GM12878 (cell line): ENCODE results near the gene MYOZ1. TPM values are rescaled to one million over a fixed set of nuclear protein-coding genes. Genes with fewer than 3 reads are reported as not detected.

ENCODE experiments used
- ATAC-seq: fragments of 200-7000 bp; cut with Tn5 transposase; 3 replicates; pipeline ENCODE4 v1.9.1; 2020; ENCODE audit warnings: mild to moderate bottlenecking, moderate library complexity
- BruUV-seq: library from RNA; stranded (reverse); fragments of 400-500 nt; replicated peaks from 2 replicates; lab custom pipeline; 2021; lab: Mats Ljungman, UMichigan
- CTCF ChIA-PET: fragments of 300-600 bp; sonication (Branson Sonifier 250); formaldehyde crosslinking; extraction: SDS; loops from one replicate; lab custom pipeline; 2021; ENCODE audit warnings: inconsistent platforms; lab: Yijun Ruan, JAX
- POLR2A ChIA-PET: fragments of 350-600 bp; formaldehyde crosslinking; extraction: SDS; loops from one replicate; lab custom pipeline; 2021; ENCODE audit warnings: inconsistent platforms; lab: Charles Lee
- RAD21 ChIA-PET: fragments of 300-600 bp; sonication (Branson Sonifier 250); formaldehyde crosslinking; loops from one replicate; lab custom pipeline; 2023; ENCODE audit warnings: antibody characterized with exemption; ENCODE audit not compliant: unreplicated experiment; lab: Charles Lee
- SMC1A ChIA-PET: fragments of 300-600 bp; sonication (Branson Sonifier 250); formaldehyde crosslinking; loops from one replicate; lab custom pipeline; 2023; ENCODE audit not compliant: unreplicated experiment, uncharacterized antibody; lab: Charles Lee
- DNase-seq: peaks from one replicate; pipeline ENCODE4 v3.0.0-alpha.2; 2011; ENCODE audit warnings: low read depth, low spot score
- FAIRE-seq: peaks from 3 replicates; lab custom pipeline; 2011; peaks lifted over from hg19 to GRCh38; lab: Jason Lieb, UNC
- H2AFZ ChIP-seq: 2 replicates; pipeline ENCODE4 v1.6.0; 2011; ENCODE audit warnings: low read depth, low read length, control low read depth; ENCODE audit not compliant: control insufficient read depth
- H3K27ac ChIP-seq: 2 replicates; pipeline ENCODE4 v1.5.1; 2011; ENCODE audit warnings: control low read depth; ENCODE audit not compliant: control insufficient read depth, insufficient read depth
- H3K27me3 ChIP-seq, 2 experiments: replicated peaks in 1 of 2; 2 replicates each; pipeline versions ENCODE4 v1.6.0 to v1.6.1; 2011; ENCODE audit warnings: low read length in 1 of 2; ENCODE audit not compliant: control insufficient read depth in 2 of 2, insufficient read depth in 2 of 2
- H3K36me3 ChIP-seq, 2 experiments: 2 replicates each; pipeline ENCODE4 v1.5.1; 2011; ENCODE audit warnings: low read length in 1 of 2; ENCODE audit not compliant: control insufficient read depth in 2 of 2, insufficient read depth in 2 of 2
- H3K4me1 ChIP-seq: 2 replicates; pipeline ENCODE4 v1.6.1; 2011; ENCODE audit warnings: mild to moderate bottlenecking, low read length, moderate library complexity, mixed read lengths; ENCODE audit not compliant: control insufficient read depth, insufficient read depth
- H3K4me2 ChIP-seq: 2 replicates; pipeline ENCODE4 v1.6.0; 2011; ENCODE audit warnings: control low read depth; ENCODE audit not compliant: control insufficient read depth, insufficient read depth
- H3K4me3 ChIP-seq: fragments of 200-600 bp; sonication (generic); 2 replicates; pipeline ENCODE4 v1.5.1; 2016
- H3K79me2 ChIP-seq: 2 replicates; pipeline ENCODE4 v1.6.0; 2011; ENCODE audit warnings: low read length; ENCODE audit not compliant: control insufficient read depth, insufficient read depth
- H3K9ac ChIP-seq: 2 replicates; pipeline ENCODE4 v1.8.0; 2011; ENCODE audit warnings: low read length, control low read depth, mixed read lengths; ENCODE audit not compliant: control insufficient read depth, insufficient read depth
- H3K9me3 ChIP-seq: replicated peaks from 3 replicates; pipeline ENCODE4 v1.5.1; 2011; ENCODE audit warnings: mild to moderate bottlenecking, low read length; ENCODE audit not compliant: control insufficient read depth, insufficient read depth
- H4K20me1 ChIP-seq: 2 replicates; pipeline ENCODE4 v1.6.0; 2011; ENCODE audit not compliant: control insufficient read depth, insufficient read depth
- ATF7 ChIP-seq: fragments of 450-650 bp; IDR thresholded peaks from 2 replicates; pipeline ENCODE4 v1.6.1; 2016; ENCODE audit warnings: low read depth, mild to moderate bottlenecking
- BCL11A ChIP-seq: IDR thresholded peaks from 2 replicates; pipeline ENCODE4 v1.6.1; 2011; ENCODE audit warnings: low read depth, low read length
- BHLHE40 ChIP-seq, 2 experiments: fragments of 450-650 bp in 1 of 2; IDR thresholded peaks; 2 replicates each; pipeline ENCODE4 v1.6.1; 2011 to 2017; ENCODE audit warnings: low read depth in 2 of 2, borderline replicate concordance in 1 of 2, improper control_type of control experiment in 1 of 2, low read length in 1 of 2, mild to moderate bottlenecking in 1 of 2
- CBFB ChIP-seq: IDR thresholded peaks from 2 replicates; pipeline ENCODE4 v1.6.1; 2016; ENCODE audit warnings: antibody characterized with exemption, low read depth
- CTCF ChIP-seq, 3 experiments: IDR thresholded peaks in 2 of 3; conservative IDR thresholded peaks in 1 of 3; 2 replicates each; pipeline ENCODE4 v1.5.1; 2011; ENCODE audit warnings: low read depth in 3 of 3, low read length in 3 of 3, mild to moderate bottlenecking in 3 of 3, control low read depth in 2 of 3, moderate library complexity in 2 of 3, inconsistent platforms in 1 of 3, mixed read lengths in 1 of 3; ENCODE audit not compliant: control insufficient read depth in 2 of 3, insufficient read depth in 1 of 3; ENCODE audit errors: extremely low read depth in 1 of 3
- EGR1 ChIP-seq, 2 experiments: IDR thresholded peaks; 1 replicate in 1 of 2; 2 replicates in 1 of 2; pipeline ENCODE4 v1.6.1; 2011 to 2012; ENCODE audit warnings: low read depth in 2 of 2, low read length in 2 of 2, borderline replicate concordance in 1 of 2, mild to moderate bottlenecking in 1 of 2, moderate library complexity in 1 of 2
- ETV6 ChIP-seq, 2 experiments: fragments of 450-650 bp in 1 of 2; IDR thresholded peaks in 1 of 2; conservative IDR thresholded peaks in 1 of 2; 2 replicates each; pipeline ENCODE4 v1.6.1; 2014; ENCODE audit warnings: antibody characterized with exemption in 1 of 2, borderline replicate concordance in 1 of 2, low read depth in 1 of 2, mild to moderate bottlenecking in 1 of 2, moderate library complexity in 1 of 2
- EZH2 ChIP-seq: IDR thresholded peaks from 2 replicates; pipeline ENCODE4 v1.6.1; 2012; ENCODE audit warnings: low read depth, mild to moderate bottlenecking, control low read depth, inconsistent platforms, low read length, borderline replicate concordance; ENCODE audit not compliant: control insufficient read depth
- GABPA ChIP-seq: IDR thresholded peaks from 2 replicates; pipeline ENCODE4 v1.6.1; 2014; ENCODE audit warnings: antibody characterized with exemption, low read depth, mild to moderate bottlenecking, inconsistent platforms
- HDAC6 ChIP-seq: fragments of 200-600 bp; sonication (generic); IDR thresholded peaks from one replicate; pipeline ENCODE4 v1.8.0; 2017; ENCODE audit warnings: antibody characterized with exemption; ENCODE audit not compliant: unreplicated experiment
- JUNB ChIP-seq: IDR thresholded peaks from 2 replicates; pipeline ENCODE4 v1.6.1; 2016; ENCODE audit warnings: antibody characterized with exemption, mild to moderate bottlenecking
- NKRF ChIP-seq: fragments of 450-650 bp; conservative IDR thresholded peaks from 2 replicates; pipeline ENCODE4 v1.6.1; 2017; ENCODE audit warnings: mild to moderate bottlenecking, moderate library complexity
- TARDBP ChIP-seq: IDR thresholded peaks from 2 replicates; pipeline ENCODE4 v1.6.1; 2016; ENCODE audit warnings: borderline replicate concordance
- TCF7 ChIP-seq: IDR thresholded peaks from 2 replicates; pipeline ENCODE4 v1.6.1; 2014; ENCODE audit warnings: antibody characterized with exemption, borderline replicate concordance
- WGBS: methylation state at CpG from one replicate; pipeline ENCODE4 v1.1.6; 2016; ENCODE audit warnings: low lambda C conversion rate; ENCODE audit not compliant: insufficient replicate concordance, insufficient coverage; ENCODE audit errors: missing lambda C conversion rate; 5-methylcytosine and 5-hydroxymethylcytosine counted together
- in situ Hi-C: fragments of 300-500 bp; cut with MboI; formaldehyde crosslinking; loops from 9 replicates; pipeline ENCODE4 v1.14.3; 2018; ENCODE audit warnings: mixed read lengths
- intact Hi-C: fragments of 100-400 bp; cut with micrococcal nuclease; formaldehyde crosslinking; loops from one replicate; pipeline ENCODE4 v1.14.2; 2022; ENCODE audit not compliant: unreplicated experiment
- polyA plus RNA-seq, 11 experiments: library from polyadenylated mRNA; depleted of rRNA in 4 of 11; unstranded in 6 of 11; stranded (reverse) in 5 of 11; fragments of >200 nt; fragmentation: Nextera tagmentation in 4 of 11; fragmentation: Illumina TruSeq in 1 of 11; extraction: Ambion mirVana in 4 of 11; extraction: Trizol in 1 of 11; gene quantifications; 1 replicate in 1 of 11; 2 replicates in 10 of 11; pipeline versions ENCODE4 v1.2.1 to v1.2.3, GENCODE V29; 2011 to 2016; ENCODE audit warnings: inconsistent platforms in 2 of 11, missing spikeins in 2 of 11, low read depth in 1 of 11
- total RNA-seq, 4 experiments: library from RNA; depleted of rRNA in 3 of 4; stranded (reverse); fragments of >200 nt in 3 of 4; fragmentation: Illumina TruSeq in 1 of 4; extraction: Trizol in 1 of 4; gene quantifications; 2 replicates each; pipeline versions ENCODE4 v1.2.1 to v1.2.3, GENCODE V29; 2013 to 2021
- TF ChIP-seq, protein P1 (sequence below): IDR thresholded peaks from 2 replicates; pipeline ENCODE4 v1.6.1; 2012; ENCODE audit warnings: improper control_type of control experiment, low read depth, low read length; ENCODE audit not compliant: insufficient replicate concordance

The MYOZ1 gene
- total and polyA plus RNA-seq, 10 of the 15 experiments (the other 5 are each of a cell fraction or from before 2014, with no cell fraction given) = 0.05 to 2.0 (median 0.62) TPM

GRCh38 chr10:73634421-73634820, 6.9 kb downstream of the MYOZ1 start:
- no peak overlapping the region for H3K27ac ChIP-seq
- H3K9me3 ChIP-seq = no peaks in the 10 kb centered on the region
- H3K4me1 ChIP-seq = no peaks in the 10 kb centered on the region
- no TSS peak for BruUV-seq
- ChIA-PET RAD21 (interaction anchor here (1.4 kb wide), 1 partner anchor 9 kb away, joined by 4 read pairs; no protein-coding TSS in a partner anchor), SMC1A (interaction anchor here (1.1 kb wide), 1 partner anchor 9 kb away, joined by 3 read pairs; no protein-coding TSS in a partner anchor), POLR2A (no interaction called here), CTCF (interaction anchor here (7.7 kb wide), 1 partner anchor 9 kb away, joined by 60 read pairs; the partner anchor contains the start of gene MYOZ1)
- H3K9ac ChIP-seq = no peak overlapping the region
- H3K79me2 ChIP-seq = no peaks in the 10 kb centered on the region
- no peak for FAIRE-seq
- H3K27me3 ChIP-seq = no peaks in the 10 kb centered on the region
- in situ Hi-C loops (no loop called here), intact Hi-C loops (no loop called here)
- ATAC-seq = no peak
- 83% methylated on average over 5 of the region's 5 CpGs for WGBS
- H3K4me3 ChIP-seq = no peak overlapping the region
- DNase-seq = no peak
- no peak overlapping the region for H2AFZ ChIP-seq
- H3K4me2 ChIP-seq = no peak overlapping the region
- no peaks in the 10 kb centered on the region for H3K36me3 ChIP-seq
- H4K20me1 ChIP-seq = no peaks in the 10 kb centered on the region
- TF ChIP-seq NKRF (no peak), ATF7 (no peak), BHLHE40 (IDR thresholded peaks at IDR 0.05; ENCODE audit: borderline replicate concordance in 1 of 2, low read depth in 2 of 2, low read length in 1 of 2) (no peak), ETV6 (conservative IDR thresholded peaks at IDR 0.05 in 1 of 2, IDR thresholded peaks at IDR 0.05 in 1 of 2; ENCODE audit: borderline replicate concordance in 1 of 2, low read depth in 1 of 2) (no peak), GABPA (no peak), EZH2 (no peak), CBFB (no peak), TCF7 (no peak), EGR1 (IDR thresholded peaks at IDR 0.05; ENCODE audit: borderline replicate concordance in 1 of 2, low read depth in 2 of 2, low read length in 2 of 2) (no peak), BCL11A (no peak), HDAC6 (no peak), JUNB (no peak), TARDBP (no peak), CTCF (IDR thresholded peaks at IDR 0.05 in 2 of 3, conservative IDR thresholded peaks at IDR 0.05 in 1 of 3; ENCODE audit: control insufficient read depth in 2 of 3, extremely low read depth in 1 of 3, insufficient read depth in 1 of 3, low read depth in 3 of 3, low read length in 3 of 3) (no peak)
- TF ChIP-seq, protein P1, sequence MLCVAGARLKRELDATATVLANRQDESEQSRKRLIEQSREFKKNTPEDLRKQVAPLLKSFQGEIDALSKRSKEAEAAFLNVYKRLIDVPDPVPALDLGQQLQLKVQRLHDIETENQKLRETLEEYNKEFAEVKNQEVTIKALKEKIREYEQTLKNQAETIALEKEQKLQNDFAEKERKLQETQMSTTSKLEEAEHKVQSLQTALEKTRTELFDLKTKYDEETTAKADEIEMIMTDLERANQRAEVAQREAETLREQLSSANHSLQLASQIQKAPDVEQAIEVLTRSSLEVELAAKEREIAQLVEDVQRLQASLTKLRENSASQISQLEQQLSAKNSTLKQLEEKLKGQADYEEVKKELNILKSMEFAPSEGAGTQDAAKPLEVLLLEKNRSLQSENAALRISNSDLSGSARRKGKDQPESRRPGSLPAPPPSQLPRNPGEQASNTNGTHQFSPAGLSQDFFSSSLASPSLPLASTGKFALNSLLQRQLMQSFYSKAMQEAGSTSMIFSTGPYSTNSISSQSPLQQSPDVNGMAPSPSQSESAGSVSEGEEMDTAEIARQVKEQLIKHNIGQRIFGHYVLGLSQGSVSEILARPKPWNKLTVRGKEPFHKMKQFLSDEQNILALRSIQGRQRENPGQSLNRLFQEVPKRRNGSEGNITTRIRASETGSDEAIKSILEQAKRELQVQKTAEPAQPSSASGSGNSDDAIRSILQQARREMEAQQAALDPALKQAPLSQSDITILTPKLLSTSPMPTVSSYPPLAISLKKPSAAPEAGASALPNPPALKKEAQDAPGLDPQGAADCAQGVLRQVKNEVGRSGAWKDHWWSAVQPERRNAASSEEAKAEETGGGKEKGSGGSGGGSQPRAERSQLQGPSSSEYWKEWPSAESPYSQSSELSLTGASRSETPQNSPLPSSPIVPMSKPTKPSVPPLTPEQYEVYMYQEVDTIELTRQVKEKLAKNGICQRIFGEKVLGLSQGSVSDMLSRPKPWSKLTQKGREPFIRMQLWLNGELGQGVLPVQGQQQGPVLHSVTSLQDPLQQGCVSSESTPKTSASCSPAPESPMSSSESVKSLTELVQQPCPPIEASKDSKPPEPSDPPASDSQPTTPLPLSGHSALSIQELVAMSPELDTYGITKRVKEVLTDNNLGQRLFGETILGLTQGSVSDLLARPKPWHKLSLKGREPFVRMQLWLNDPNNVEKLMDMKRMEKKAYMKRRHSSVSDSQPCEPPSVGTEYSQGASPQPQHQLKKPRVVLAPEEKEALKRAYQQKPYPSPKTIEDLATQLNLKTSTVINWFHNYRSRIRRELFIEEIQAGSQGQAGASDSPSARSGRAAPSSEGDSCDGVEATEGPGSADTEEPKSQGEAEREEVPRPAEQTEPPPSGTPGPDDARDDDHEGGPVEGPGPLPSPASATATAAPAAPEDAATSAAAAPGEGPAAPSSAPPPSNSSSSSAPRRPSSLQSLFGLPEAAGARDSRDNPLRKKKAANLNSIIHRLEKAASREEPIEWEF = no peak
